ENCODE data around the gene ARFGAP1.
"Not testable (repeated sequence)": the region's sequence is repeated elsewhere in the genome, so short reads cannot be mapped to it uniquely, and the experiment has no call there.

ARFGAP1 gene

DNA sequence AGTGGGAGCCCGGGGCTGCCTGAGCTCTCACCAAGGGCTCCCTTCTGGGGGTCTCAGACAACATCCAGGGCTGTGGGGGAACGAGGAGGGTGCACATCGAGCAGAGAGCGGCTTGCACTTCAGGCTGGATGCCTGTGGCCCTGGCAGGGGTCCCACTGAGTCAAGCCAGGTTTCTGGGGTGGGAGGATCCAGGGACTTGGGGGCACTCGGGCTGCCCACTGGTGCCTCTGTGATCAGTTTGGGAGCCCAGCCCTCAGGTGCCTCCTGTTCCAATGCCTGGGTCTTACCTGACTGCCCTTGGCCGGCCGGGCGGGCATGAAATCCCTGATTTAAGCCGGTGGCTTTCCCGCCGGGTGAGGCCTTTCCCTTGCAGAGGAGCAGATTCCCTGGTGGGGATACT lies 20.8 kb downstream of the ARFGAP1 start:
- no peak for DNase-seq

DNA sequence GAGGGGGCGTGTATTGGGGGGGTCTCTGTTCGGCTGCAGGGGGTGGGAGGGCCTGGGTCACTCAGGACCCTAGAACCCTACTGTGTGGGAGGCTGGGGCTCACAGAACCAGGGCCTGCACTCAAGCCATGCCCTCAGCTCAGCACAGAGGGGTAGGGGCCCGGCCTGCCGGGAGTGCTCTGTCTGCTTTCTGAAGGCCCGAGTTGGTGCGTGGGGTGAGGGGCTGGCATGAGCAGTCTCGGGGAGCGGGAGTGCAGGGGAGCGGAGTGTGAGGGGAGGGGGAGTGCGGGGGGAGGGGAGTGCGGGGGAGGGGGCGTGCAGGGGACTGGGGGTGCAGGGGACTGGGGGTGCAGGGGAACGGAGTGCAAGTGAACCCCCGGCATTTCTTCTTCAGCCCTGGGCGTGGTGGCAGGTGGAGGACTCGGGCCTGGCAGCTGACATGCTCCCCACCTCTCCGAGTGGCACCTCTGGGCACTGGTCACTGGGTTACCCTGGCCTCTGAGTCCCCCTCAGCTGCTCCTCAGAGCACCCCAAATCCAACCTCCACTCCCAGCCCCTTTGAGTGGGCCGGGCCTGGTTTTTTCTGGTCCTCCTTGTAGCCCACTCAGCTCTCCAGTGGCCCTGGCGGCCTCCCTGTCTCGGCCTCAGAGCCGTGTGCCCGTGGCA lies 21.4 kb downstream of the ARFGAP1 start:
- no peak for DNase-seq

DNA sequence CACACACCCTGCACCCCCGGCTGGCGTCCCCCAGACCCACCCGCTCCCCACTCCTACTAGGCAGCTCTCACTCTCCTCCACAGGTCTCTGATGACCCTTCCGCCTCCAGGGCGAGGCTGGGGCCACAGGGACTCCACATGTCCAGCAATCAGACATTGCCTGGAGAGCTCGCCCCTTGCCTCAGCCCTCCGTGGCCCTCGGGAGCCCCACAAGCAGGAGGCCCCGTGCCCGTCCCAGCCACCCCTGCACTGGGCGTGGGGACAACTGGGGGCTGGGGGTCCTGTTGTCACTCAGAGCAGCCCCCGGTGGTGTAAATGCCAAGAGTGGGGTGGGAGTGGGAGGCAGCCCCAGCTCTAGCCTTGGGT lies 21.9 kb downstream of the ARFGAP1 start:
- DNase-seq: no peak

DNA sequence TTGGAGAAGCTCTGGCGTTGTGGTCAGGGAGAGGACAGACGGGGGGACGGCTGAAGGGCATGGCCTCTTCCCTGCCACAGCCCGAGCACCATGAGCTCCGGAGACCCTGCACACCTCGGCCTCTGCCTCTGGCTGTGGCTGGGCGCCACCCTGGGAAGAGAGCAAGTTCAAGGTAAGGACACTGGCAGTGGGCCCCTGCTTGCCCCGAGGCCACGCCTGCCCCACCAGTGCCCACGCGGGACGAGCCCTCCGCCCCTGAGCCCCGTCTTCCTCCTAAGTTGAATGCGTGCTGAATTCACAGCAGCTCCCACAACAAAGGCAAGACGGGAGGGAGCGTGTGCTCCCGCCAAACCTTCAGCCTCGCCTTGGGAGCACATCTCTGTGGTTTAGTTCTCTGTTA lies 22.4 kb downstream of the ARFGAP1 start:
- DNase-seq: no peak

DNA sequence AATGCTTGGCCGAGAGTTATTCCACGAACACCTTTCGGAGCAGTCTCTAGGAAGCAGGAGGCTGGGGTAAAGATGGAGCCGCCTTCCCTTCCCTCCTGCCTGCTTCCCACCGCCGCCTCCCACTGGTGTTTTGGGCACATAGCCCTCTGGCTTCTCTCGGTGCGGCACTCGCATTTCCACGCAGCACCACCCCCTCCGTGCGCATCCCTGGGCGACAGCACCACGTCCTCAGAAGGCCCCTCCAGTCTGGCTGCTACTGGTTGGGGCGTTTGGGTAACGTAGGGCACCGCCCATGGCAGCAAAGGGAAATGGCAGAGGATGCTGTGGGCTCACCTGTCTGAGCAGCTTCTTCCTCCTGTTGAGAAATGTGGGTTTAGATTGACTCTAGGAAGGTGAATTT lies 22.8 kb downstream of the ARFGAP1 start:
- DNase-seq: no peak

DNA sequence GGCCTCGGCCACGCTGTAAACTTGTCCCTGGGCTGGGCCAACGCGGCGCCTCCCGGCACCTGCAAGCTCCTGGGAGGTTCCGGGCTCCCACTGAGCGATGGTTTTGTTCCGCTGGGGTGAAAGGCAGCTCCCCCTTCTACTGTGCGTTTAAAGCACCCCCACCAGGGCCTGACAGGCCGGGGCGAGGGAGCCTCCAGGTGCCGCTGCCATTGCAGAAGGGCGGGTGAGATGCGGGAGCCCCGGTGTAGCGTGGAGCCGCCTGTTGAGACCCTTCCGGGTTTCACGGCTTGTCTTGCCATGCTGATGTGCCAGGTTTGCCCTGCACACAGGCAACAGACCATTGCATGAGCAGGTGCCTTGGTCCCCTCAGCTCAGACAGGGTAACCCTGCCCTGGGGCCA lies 23.2 kb downstream of the ARFGAP1 start:
- no peak for DNase-seq

DNA sequence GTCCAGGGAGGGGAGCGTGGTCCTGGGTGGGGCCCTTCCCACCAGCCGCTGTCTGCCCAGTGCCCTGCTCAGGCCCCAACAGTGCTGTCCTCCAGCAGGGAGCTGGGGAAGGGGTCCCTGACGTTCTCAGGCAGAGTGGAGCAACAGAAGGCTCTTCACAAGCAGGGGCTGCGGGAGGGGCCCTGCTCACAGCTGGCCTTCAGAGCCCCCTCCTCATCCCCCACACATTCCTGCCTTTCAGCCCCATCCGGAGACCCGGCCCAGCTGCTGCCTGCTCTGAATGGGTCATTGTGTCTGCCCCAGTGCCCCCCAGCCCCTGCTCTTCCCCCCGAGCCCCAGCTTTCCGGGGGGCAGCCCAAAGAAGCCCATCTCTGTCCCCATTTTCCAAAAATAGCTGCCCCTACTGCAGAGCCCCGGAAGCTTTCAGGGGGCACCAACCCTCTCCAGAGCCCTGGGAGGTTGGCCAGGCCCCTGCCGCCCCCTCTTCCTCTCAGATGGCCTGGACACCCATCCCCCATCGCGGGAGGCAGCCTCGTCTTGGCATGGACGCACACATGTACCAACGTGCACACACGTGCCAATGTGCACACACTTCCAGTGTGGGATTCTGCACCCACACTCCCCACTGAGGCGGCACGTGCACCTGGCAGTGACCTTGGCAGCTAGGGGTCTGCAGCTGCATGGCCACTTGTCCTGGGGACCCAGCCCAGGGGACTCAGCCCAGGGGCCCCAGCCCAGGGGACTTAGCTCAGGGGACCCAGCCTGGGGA lies 24.1 kb downstream of the ARFGAP1 start:
- no peak for DNase-seq

DNA sequence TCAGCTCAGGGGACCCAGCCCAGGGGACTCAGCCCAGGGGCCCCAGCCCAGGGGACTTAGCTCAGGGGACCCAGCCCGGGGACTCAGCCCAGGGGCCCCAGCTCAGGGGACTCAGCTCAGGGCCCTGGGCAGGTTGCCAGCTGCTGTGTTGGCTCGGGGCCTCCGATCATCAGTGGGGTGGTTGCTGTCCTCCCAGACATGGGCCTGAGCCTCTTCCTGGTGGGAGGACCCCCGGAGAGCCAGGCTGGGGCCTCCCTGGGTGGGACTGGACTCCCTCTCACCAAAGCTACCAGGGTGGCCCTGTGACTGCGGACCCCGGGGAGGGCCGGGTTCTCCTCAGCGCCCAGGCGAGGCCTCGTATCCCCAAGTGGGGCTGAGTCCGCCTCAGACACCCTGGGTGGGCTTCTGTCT lies 24.8 kb downstream of the ARFGAP1 start:
- DNase-seq: no peak

DNA sequence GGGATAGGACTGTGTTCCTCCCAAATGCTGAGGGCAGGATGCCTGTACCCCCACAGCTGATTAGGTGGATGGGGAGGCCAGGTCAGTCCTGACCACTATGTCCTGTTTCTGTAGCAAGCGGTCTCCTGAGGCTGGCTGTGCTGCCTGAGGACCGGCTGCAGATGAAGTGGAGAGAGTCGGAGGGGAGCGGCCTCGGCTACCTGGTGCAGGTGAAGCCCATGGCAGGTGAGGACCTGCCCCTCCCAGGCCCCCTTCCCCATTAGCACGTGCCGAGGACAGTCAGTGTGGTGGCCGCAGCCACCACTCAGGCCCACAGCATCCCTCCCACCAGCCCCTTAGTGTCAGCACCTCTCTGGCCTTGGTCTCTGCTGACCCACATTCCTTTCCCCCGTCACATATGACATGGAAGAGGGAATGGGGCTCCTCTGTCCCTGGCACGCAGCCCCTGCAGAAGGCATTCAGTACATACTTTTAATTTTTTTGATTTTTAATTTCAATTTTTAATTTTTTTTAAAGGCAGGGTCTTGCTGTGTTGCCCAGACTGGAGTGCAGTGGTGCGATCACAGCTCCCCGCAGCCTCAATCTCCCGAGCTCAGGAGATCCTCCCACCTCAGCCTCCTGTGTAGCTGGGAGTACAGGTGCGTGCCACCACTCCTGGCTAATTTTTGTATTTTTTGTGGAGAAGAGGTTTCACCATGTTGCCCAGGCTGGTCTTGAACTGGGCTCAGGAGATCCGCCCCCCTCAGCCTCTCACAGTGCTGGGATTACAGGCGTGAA lies 25.4 kb downstream of the ARFGAP1 start:
- DNase-seq: no peak

DNA sequence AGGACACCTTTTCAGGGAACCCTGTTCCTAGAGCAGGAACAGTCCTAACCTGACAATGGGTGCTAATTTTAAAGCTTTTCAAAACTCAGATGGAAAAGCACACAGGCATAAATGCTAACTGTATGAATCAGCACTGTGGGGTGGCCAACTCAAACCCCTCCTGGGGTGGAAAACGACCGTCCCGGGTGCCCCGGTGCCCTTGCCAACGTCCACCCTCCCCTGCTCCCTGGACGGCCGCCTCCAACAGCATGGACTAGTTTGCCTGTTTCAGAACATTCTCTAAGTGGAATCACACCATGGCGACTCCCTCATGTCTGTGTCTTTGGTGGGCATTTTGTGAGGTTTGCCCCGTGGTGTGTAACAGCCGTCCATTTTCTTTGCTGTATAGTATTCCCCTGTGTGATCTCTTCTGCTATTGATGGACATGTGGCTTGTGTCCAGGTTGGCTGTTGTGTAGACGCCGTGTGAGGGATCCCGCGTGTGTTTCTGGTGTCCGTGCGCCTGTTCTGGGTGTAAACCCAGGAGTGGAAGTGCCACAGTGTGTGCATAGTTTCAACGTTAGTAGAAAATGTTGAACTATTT lies 26.2 kb downstream of the ARFGAP1 start:
- DNase-seq: no peak

DNA sequence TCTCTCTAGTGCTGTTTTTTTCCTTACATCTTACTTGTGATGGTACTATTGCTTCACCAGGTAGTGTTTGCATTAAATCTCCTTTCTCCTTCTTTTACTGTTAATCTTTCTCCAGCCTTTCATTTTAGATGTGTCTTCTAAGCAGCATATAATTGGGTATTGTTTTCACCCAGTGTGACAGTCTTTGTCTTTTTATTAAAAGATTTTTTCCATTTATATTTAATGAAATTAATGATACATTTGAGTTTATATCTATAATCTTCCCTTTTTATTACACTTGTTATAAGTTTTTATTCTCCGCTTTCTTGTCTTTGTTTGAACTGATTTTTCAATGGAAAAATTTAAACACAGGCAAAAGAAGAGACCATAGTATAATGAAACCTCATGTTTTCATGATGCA lies 29.1 kb downstream of the ARFGAP1 start:
- DNase-seq: no peak

DNA sequence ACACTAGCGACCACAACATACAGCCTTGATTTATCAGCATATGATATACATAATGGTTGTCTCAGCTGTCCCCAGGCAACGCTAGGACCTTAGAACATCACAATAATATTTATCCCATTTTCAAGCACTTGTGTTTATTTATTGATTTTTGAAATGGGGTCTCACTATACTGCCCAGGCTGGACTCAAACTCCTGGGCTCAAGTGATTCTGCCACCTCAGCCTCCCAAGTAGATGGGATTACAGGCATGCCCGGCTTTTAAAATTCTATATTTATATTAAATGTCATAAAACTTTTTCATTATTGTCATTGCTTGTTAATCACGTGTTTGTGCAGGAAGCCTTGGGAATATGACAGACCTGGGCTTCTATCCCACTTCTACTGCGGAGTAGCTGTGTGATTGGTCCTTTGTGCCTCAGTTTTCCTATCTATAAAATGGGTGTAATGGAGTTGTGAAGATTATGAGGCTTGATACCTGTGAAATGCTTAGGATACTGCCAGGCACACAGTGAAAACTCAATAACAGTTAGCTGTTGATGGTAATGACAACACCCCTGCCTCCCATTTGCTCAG lies 30.6 kb downstream of the ARFGAP1 start:
- DNase-seq: no peak

DNA sequence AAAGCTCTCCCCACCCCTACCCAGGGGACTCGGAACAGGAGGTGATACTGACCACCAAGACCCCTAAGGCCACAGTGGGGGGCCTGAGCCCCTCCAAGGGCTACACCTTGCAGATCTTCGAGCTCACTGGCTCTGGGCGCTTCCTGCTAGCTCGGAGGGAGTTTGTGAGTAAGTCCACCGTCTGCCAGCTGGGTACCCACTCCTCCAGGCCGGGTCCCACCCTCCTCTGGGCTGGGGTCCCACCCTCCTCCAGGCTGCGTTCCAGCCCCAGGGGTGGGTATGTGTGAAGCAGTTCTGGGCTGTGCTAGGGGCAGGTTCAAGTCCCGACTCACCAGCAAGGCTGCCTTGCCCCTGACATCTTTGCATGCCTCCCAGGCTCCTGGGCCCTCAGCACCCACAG lies 32.8 kb downstream of the ARFGAP1 start:
- no peak for DNase-seq

DNA sequence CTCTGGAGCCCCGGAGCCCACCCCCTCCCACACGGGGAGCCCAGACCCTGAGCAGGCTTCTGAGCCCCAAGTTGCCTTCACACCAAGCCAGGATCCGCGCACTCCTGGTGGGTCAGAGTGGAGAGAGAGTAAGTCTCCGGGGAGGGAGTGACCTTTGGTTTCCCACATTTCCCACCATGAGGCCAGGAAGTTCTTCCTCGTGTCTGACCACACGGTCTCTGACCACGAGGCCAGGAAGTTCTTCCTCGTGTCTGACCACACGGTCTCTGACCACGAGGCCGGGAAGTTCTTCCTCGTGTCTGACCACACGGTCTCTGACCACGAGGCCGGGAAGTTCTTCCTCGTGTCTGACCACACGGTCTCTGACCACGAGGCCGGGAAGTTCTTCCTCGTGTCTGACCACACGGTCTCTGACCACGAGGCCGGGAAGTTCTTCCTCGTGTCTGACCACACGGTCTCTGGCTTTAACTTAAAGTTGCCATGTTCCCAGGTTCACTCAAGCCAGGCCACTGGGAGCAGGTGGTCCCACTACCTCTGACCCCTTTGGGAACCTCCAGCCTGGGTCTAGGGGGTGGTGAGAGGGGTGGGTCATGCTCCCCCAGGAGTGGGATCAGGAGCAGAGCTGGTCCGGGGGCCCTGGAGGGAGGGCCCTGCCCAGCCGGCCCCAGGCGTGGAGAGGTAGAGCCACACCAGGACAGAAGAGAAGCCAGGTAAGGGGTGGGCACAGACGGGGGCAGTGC lies 33.5 kb downstream of the ARFGAP1 start:
- DNase-seq: not testable (repeated sequence)

DNA sequence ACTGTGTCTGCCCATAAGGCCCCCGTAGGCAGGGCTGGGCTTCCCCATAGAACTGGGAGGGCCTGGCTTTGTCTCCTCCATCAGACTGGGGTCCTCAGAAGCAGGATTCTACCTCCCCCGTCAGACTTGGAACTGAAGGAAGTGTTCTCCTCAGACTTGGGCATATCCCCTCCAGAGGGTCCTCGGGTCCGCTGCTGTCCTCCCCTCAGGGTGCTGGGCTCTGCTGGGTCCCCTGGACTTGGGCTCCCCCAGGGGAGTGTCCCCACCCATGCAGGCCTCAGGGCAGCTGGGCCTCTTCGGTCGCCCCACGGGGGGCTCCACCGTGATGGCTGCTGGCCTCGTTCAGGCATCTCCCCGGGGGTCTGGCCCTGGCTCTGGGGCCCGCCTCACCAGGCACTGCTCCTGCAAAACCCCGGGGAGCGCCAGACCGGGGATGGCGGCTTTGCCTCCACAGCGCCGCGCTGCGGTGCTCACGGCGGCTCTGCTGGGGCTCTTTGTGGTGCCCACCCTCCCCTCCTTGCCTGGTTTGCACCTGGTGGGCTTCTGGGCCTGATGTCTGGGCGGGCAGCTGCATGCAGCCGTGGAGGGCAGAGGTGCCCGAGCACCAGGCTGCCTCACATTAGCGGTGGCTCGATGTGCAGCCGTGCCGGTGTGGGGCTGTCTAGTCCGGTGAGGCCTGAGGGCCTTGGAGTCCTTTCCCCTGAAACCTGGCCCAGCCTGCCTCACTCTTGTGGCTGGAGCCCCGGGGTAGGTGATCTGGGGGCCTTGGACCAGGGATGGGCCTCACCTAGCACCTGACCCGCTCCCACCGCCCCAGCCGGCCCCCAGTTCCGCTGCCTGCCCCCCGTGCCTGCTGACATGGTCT lies 34.3 kb downstream of the ARFGAP1 start:
- DNase-seq: no peak

DNA sequence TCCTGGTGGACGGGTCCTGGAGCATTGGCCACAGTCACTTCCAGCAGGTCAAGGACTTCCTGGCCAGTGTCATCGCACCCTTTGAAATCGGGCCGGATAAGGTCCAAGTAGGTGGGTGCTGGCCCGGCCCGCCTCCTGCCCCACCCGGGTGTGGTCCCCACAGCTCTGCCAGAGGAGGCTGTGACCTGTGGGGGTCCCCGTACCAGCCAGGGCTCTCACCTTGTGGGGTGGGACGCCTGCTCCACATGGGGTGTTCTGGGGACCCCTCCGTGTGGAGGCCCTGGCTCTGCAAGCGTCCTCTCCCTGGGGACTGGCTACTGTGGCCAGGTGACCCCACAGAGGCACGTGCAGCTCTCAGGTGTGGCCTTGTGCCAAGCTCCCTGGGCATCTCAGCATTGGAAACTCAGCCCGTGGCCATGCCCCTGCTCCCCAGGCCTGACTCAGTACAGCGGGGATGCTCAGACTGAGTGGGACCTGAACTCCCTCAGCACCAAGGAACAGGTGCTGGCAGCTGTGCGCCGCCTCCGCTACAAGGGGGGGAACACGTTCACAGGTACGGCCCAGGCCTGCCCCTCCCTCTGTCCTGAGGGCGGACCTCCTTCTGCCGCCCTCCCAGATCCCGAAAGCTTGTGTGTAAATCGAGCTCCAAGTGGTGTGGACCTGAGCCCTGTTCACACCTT lies 35.1 kb downstream of the ARFGAP1 start:
- no peak for DNase-seq

DNA sequence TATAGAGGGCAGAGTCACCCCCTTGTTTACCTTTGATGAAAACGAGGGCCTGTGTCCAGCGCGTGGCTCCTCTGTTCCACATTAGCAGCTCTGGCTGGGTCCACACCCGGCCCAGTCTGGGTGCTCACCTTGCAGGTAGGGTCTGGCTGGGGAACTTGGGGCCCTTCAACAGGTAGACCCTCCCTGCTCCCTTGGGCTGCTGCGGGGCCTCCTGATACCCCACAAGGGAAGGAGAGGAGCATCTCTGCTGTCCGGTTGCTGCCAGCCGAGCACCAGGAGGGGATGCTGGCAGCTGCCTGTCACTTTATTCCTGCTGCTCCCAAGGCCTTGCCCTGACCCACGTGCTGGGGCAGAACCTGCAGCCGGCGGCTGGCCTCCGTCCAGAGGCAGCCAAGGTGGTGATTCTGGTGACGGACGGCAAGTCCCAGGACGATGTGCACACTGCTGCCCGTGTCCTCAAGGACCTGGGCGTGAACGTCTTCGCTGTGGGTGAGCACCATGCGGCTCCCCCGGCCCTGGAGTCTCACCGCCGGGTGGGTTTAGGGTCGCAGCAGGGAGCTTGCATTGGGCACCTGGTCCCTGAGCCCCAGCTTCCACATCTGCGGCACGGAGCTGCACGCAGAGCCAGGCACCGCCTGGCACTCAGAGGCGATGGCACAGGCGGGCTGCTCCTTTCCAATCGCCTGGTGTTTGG lies 35.8 kb downstream of the ARFGAP1 start:
- no peak for DNase-seq

DNA sequence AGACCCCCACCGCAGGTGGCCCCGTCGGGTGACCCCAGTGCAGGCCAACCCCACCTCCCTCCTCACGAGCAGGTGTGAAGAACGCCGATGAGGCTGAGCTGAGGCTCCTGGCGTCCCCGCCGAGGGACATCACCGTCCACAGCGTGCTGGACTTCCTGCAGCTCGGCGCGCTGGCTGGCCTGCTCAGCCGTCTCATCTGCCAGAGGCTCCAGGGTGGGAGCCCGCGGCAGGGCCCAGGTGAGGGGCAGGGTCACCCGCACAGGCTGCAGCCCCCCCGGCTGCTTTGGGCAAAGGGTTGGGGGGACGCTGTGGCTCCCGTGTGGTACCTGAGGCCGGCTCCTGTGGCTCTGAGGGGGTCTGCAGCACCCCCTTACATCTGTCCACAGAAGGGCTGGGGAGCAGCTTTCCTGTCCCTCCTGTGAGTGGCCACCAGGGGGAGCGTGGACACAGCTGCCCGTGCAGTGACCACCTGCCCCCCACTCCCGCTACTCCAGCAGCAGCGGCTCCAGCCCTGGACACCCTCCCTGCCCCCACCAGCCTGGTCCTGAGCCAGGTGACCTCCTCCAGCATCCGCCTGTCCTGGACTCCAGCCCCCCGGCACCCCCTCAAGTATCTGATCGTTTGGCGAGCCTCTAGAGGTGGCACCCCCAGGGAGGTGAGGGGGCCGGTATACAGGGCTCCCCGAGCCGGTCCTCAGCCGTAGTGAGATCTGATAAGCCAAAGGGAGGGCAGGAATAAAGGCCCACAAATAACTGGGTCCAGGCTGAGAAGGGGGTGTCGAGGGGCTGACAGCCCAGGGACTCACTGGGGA lies 36.9 kb downstream of the ARFGAP1 start:
- no peak for DNase-seq

DNA sequence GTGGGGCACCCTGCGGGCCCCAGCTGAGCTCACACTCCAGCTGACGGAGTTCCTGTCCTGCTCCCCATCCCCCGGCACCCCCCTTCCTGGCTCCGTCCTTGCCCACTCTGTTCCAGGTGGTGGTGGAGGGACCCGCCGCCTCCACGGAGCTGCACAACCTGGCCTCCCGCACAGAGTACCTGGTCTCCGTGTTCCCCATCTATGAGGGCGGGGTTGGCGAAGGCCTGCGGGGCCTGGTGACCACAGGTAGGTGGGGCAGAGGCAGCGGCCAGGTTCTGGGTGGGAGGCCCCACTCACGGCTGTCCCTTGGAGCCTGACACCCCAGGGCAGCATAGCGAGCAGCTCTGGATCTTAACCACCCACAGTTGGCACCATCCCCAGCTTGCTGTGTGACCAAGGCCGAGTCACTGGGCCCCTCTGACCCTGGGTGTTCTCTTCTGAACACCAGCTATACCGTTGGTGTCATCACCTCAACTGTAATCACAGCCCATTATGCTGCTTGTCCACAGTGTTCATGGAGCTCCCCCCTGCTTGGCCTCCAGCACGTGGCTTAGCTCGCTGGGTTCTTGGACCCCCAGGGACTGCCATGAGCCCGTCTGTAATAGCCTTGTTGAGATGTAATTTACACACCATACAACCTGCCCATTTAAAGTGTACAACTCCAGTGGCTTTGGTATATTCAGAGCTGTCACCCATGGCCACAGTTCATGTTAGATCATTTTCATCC lies 37.8 kb downstream of the ARFGAP1 start:
- DNase-seq: no peak

All from activated CD8-positive, alpha-beta memory T cell treated with anti-CD3 and anti-CD28 coated beads, Interleukin-2, amount 50 U/mL, for 4 hours (primary cell).